Measurements from ENCODE around the gene AIP. TPM values are rescaled to one million over a fixed set of nuclear protein-coding genes. Genes with fewer than 3 reads are reported as not detected.

Gene AIP
- total RNA-seq, 1 experiment from 2014 or later, result 171 TPM

GRCh38 chr11:67455054-67455453 lies 27.8 kb upstream of the AIP start, which contains the start of gene CABP4:
TSS of gene CABP4 (plus strand) at chr11:67455354. CDS start at chr11:67455424, 70 bp downstream.
- TF ChIP-seq EZH2phosphoT487 (IDR thresholded peaks at IDR 0.05; ENCODE audit: borderline replicate concordance, low read length) (no peak), EZH2 (IDR thresholded peaks at IDR 0.05; ENCODE audit: low read length, unreplicated experiment) (no peak)
- TF ChIP-seq, protein P1, sequence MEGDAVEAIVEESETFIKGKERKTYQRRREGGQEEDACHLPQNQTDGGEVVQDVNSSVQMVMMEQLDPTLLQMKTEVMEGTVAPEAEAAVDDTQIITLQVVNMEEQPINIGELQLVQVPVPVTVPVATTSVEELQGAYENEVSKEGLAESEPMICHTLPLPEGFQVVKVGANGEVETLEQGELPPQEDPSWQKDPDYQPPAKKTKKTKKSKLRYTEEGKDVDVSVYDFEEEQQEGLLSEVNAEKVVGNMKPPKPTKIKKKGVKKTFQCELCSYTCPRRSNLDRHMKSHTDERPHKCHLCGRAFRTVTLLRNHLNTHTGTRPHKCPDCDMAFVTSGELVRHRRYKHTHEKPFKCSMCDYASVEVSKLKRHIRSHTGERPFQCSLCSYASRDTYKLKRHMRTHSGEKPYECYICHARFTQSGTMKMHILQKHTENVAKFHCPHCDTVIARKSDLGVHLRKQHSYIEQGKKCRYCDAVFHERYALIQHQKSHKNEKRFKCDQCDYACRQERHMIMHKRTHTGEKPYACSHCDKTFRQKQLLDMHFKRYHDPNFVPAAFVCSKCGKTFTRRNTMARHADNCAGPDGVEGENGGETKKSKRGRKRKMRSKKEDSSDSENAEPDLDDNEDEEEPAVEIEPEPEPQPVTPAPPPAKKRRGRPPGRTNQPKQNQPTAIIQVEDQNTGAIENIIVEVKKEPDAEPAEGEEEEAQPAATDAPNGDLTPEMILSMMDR (conservative IDR thresholded peaks at IDR 0.05; ENCODE audit: low read depth, low read length), result no peak
- Histone ChIP-seq H3K9ac (ENCODE audit: low read length) (no peak within 1 kb of the TSS), H3K9me3 (ENCODE audit: low read length) (no peaks in the 10 kb centered on the region), H3K79me2 (ENCODE audit: low read length) (no peaks in the 10 kb centered on the region), H3F3A (ENCODE audit: low read length, unreplicated experiment) (no peaks in the 10 kb centered on the region), H3K4me2 (ENCODE audit: low read length) (no peak within 1 kb of the TSS), H3K27me3 (ENCODE audit: low read length) (no peaks in the 10 kb centered on the region), H3K4me1 (ENCODE audit: insufficient read depth, low read length) (no peaks in the 10 kb centered on the region), H3K27ac (ENCODE audit: low read length) (no peak within 1 kb of the TSS), H3K9me2 (replicated peaks; ENCODE audit: low read length) (no peaks in the 10 kb centered on the region), H3K4me3 (ENCODE audit: low read length) (no peak within 1 kb of the TSS), H3K36me3 (ENCODE audit: low read depth, low read length) (no peaks in the 10 kb centered on the region), H4K20me1 (ENCODE audit: low read length) (no peaks in the 10 kb centered on the region), H2AFZ (ENCODE audit: low read length) (no peak within 1 kb of the TSS)
- ChIA-PET CTCF (no interaction called here), POLR2A (ENCODE audit: unreplicated experiment) (no interaction called here)
- intact Hi-C loops (cut with micrococcal nuclease), result no loop called here
- no TSS peak for BruUV-seq (replicated peaks)
- ATAC-seq, result no peak
- no peak for DNase-seq

DNA sequence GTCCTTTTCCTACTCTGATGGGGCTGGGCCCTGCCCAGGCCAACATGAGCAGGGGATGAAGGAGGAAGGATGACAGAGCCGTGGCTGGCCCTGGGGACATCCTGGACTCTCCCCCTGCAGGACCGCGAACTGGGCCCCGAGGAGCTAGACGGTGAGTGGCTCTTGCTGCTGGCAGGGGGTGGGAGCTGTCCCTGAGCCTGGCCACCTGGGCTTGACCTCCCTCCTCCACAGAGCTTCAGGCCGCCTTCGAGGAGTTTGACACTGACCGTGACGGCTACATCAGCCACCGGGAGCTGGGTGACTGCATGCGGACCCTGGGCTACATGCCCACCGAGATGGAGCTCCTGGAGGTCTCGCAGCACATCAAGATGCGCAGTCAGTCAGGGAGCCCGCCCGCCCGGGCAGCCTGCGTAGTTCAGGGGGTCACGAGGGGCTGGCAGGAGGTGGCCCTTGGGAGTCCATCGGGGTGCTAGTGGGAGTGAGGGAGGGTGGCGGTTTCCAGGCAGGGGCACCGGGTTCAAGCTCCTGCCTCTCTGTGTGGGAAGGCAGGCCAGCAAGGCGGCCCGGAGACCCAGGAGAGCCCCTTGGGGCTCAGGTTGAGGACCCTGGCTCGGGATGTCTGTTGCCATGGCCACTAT lies 26.6 kb upstream of the AIP start:
- Histone ChIP-seq H3K4me3 (ENCODE audit: low read length) (no peak overlapping the region), H3K4me1 (ENCODE audit: insufficient read depth, low read length) (no peaks in the 10 kb centered on the region), H3K9me3 (ENCODE audit: low read length) (no peaks in the 10 kb centered on the region), H3K27me3 (ENCODE audit: low read length) (no peaks in the 10 kb centered on the region), H3K9ac (ENCODE audit: low read length) (no peak overlapping the region), H3F3A (ENCODE audit: low read length, unreplicated experiment) (no peaks in the 10 kb centered on the region), H2AFZ (ENCODE audit: low read length) (no peak overlapping the region), H3K9me2 (replicated peaks; ENCODE audit: low read length) (no peaks in the 10 kb centered on the region), H3K27ac (ENCODE audit: low read length) (no peak overlapping the region), H3K36me3 (ENCODE audit: low read depth, low read length) (no peaks in the 10 kb centered on the region), H4K20me1 (ENCODE audit: low read length) (no peaks in the 10 kb centered on the region), H3K79me2 (ENCODE audit: low read length) (no peaks in the 10 kb centered on the region), H3K4me2 (ENCODE audit: low read length) (no peak overlapping the region)
- no peak for DNase-seq
- ChIA-PET CTCF (no interaction called here), POLR2A (ENCODE audit: unreplicated experiment) (interaction anchor here (0.6 kb wide), 1 partner anchor 55 kb away, joined by 3 read pairs; the partner anchor contains the start of gene PPP1CA)
- no peak for ATAC-seq
- intact Hi-C loops (cut with micrococcal nuclease), result no loop called here
- no peak for TF ChIP-seq EZH2 (IDR thresholded peaks at IDR 0.05; ENCODE audit: low read length, unreplicated experiment)
- TF ChIP-seq, protein P1 (conservative IDR thresholded peaks at IDR 0.05; ENCODE audit: low read depth, low read length), result no peak
- TF ChIP-seq EZH2phosphoT487 (IDR thresholded peaks at IDR 0.05; ENCODE audit: borderline replicate concordance, low read length), result no peak
- BruUV-seq (replicated peaks), result no TSS peak

DNA sequence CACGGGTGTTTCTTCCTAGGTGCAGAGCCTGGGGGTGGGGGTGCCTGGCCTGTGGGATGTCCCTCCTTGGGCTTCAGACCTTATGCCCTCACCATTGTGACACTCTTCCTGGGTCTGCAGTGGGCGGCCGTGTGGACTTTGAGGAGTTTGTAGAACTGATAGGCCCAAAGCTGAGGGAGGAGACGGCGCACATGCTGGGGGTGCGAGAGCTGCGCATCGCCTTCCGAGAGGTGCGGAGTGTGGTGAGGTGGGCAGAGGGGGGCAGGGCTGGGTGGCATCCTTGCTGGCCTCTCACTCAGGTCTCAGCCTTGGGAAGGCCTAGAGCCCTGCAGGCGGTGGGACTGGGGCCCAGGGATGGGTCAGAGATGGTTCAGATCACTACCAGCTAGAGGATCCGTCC lies 25.4 kb upstream of the AIP start:
- intact Hi-C loops (cut with micrococcal nuclease), result no loop called here
- Histone ChIP-seq H3K4me2 (ENCODE audit: low read length) (no peak overlapping the region), H3F3A (ENCODE audit: low read length, unreplicated experiment) (no peaks in the 10 kb centered on the region), H3K27ac (ENCODE audit: low read length) (no peak overlapping the region), H3K4me1 (ENCODE audit: insufficient read depth, low read length) (no peaks in the 10 kb centered on the region), H3K4me3 (ENCODE audit: low read length) (no peak overlapping the region), H3K9ac (ENCODE audit: low read length) (no peak overlapping the region), H3K27me3 (ENCODE audit: low read length) (no peaks in the 10 kb centered on the region), H4K20me1 (ENCODE audit: low read length) (no peaks in the 10 kb centered on the region), H3K9me3 (ENCODE audit: low read length) (no peaks in the 10 kb centered on the region), H2AFZ (ENCODE audit: low read length) (no peak overlapping the region), H3K36me3 (ENCODE audit: low read depth, low read length) (no peaks in the 10 kb centered on the region), H3K79me2 (ENCODE audit: low read length) (no peaks in the 10 kb centered on the region), H3K9me2 (replicated peaks; ENCODE audit: low read length) (no peaks in the 10 kb centered on the region)
- no peak for ATAC-seq
- ChIA-PET POLR2A (ENCODE audit: unreplicated experiment) (no interaction called here), CTCF (no interaction called here)
- DNase-seq, result no peak
- no TSS peak for BruUV-seq (replicated peaks)
- TF ChIP-seq, protein P1 (conservative IDR thresholded peaks at IDR 0.05; ENCODE audit: low read depth, low read length), result no peak
- TF ChIP-seq EZH2phosphoT487 (IDR thresholded peaks at IDR 0.05; ENCODE audit: borderline replicate concordance, low read length) (no peak), EZH2 (IDR thresholded peaks at IDR 0.05; ENCODE audit: low read length, unreplicated experiment) (no peak)
